WERI-Rb-1 (cell line): ENCODE results near the gene ASAP3.
"Not testable (repeated sequence)": the region's sequence is repeated elsewhere in the genome, so short reads cannot be mapped to it uniquely, and the experiment has no call there.

Experiments
- DNase-seq: peaks from one replicate; pipeline ENCODE4 v3.0.0-alpha.2; 2020
- H3K27ac ChIP-seq: fragments of 250-450 bp; sonication (Bioruptor Pico); 2 replicates; pipeline ENCODE4 v1.5.1; 2020; ENCODE audit warnings: mild to moderate bottlenecking, moderate library complexity
- H3K27me3 ChIP-seq: fragments of 250-450 bp; sonication (Bioruptor Pico); 2 replicates; pipeline ENCODE4 v1.5.1; 2021; ENCODE audit warnings: mild to moderate bottlenecking, low read depth, moderate library complexity; ENCODE audit not compliant: insufficient read depth, severe bottlenecking
- H3K36me3 ChIP-seq: fragments of 250-450 bp; sonication (Bioruptor Pico); 2 replicates; pipeline ENCODE4 v1.5.1; 2020; ENCODE audit warnings: mild to moderate bottlenecking, moderate library complexity
- H3K4me3 ChIP-seq: 2 replicates; pipeline ENCODE4 v1.5.1; 2011; ENCODE audit warnings: low read depth, mild to moderate bottlenecking, control low read depth, low read length
- H3K9me3 ChIP-seq: fragments of 250-450 bp; sonication (Bioruptor Pico); 2 replicates; pipeline ENCODE4 v1.5.1; 2021; ENCODE audit warnings: mild to moderate bottlenecking, moderate library complexity; ENCODE audit not compliant: severe bottlenecking
- CTCF ChIP-seq: IDR thresholded peaks from 2 replicates; pipeline ENCODE4 v1.5.1; 2011; ENCODE audit warnings: low read depth, mild to moderate bottlenecking, control low read depth, inconsistent platforms, low read length

ASAP3 gene

GRCh38 chr1:23502951-23503350 is 19.0 kb upstream of the ASAP3 start:
- H3K36me3 ChIP-seq, result peaks cover 18% of the 10 kb centered on the region
- no peaks in the 10 kb centered on the region for H3K27me3 ChIP-seq
- no peak overlapping the region for H3K27ac ChIP-seq
- TF ChIP-seq CTCF, result no peak
- H3K9me3 ChIP-seq, result no peaks in the 10 kb centered on the region
- no peak for DNase-seq
- H3K4me3 ChIP-seq, result no peak overlapping the region

- Histone ChIP-seq H3K27me3 (no peaks in the 10 kb centered on the region), H3K9me3 (no peaks in the 10 kb centered on the region), H3K36me3 (peaks cover 1% of the 10 kb centered on the region), H3K27ac (no peak overlapping the region), H3K4me3 (no peak overlapping the region)
- TF ChIP-seq CTCF, result no peak
- DNase-seq, result no peak
Observed at GRCh38 chr1:23500466-23500865, 16.5 kb upstream of the ASAP3 start.

GRCh38 chr1:23497777-23498439 is 13.9 kb upstream of the ASAP3 start:
- DNase-seq, result no peak
- no peaks in the 10 kb centered on the region for H3K9me3 ChIP-seq
- H3K27me3 ChIP-seq, result no peaks in the 10 kb centered on the region
- H3K4me3 ChIP-seq, result no peak overlapping the region
- no peak for TF ChIP-seq CTCF
- H3K27ac ChIP-seq, result peak overlapping the region; percentile 34; the same call in 1 of the 2 replicates
- H3K36me3 ChIP-seq, result no peaks in the 10 kb centered on the region

- H3K36me3 ChIP-seq, result no peaks in the 10 kb centered on the region
- no peak for TF ChIP-seq CTCF
- H3K4me3 ChIP-seq, result no peak overlapping the region
- DNase-seq, result no peak
- no peaks in the 10 kb centered on the region for H3K9me3 ChIP-seq
- H3K27ac ChIP-seq, result no peak overlapping the region
- H3K27me3 ChIP-seq, result no peaks in the 10 kb centered on the region
Observed at GRCh38 chr1:23496490-23497181, 12.7 kb upstream of the ASAP3 start.

GRCh38 chr1:23494836-23495235 is 10.9 kb upstream of the ASAP3 start:
- H3K27me3 ChIP-seq, H3K9me3 ChIP-seq, H3K27ac ChIP-seq, H3K36me3 ChIP-seq, DNase-seq, H3K4me3 ChIP-seq: not testable (repeated sequence)

GRCh38 chr1:23492776-23493175 is 8.8 kb upstream of the ASAP3 start:
- DNase-seq, H3K4me3 ChIP-seq, H3K27ac ChIP-seq, H3K9me3 ChIP-seq, H3K36me3 ChIP-seq, H3K27me3 ChIP-seq: not testable (repeated sequence)
